K562 (cell line): Measurements from ENCODE around the gene BCAP31. TPM values are rescaled to one million over a fixed set of nuclear protein-coding genes. Genes with fewer than 3 reads are reported as not detected.
A peak's percentile ranks its signal among the peaks of the same experiment; 100 is the strongest.

Experiments used
- ATAC-seq: fragments of 200-7000 bp; cut with Tn5 transposase; 3 replicates; pipeline ENCODE4 v1.9.1; 2020; ENCODE audit warnings: moderate library complexity
- BruUV-seq: library from RNA; stranded (reverse); fragments of 400-500 nt; replicated peaks from 2 replicates; lab custom pipeline; 2021; lab: Mats Ljungman, UMichigan
- CTCF ChIA-PET: fragments of 300-600 bp; formaldehyde crosslinking; extraction: SDS; loops from one replicate; lab custom pipeline; 2021; ENCODE audit warnings: low intra/inter-chr PET ratio; lab: Yijun Ruan, JAX
- POLR2A ChIA-PET: fragments of 300-600, 350-650 bp; sonication (Branson Sonifier 250); formaldehyde crosslinking; extraction: SDS; loops from one replicate; lab custom pipeline; 2021; ENCODE audit warnings: antibody characterized with exemption, inconsistent platforms; lab: Yijun Ruan, JAX
- DNase-seq, 4 experiments: peaks; one replicate each; pipeline versions ENCODE4 v3.0.0 to v3.0.0-alpha.2; 2011 to 2018; ENCODE audit warnings: low spot score in 3 of 4, mixed read lengths in 3 of 4; ENCODE audit errors: extremely low read depth in 1 of 4
- FAIRE-seq: peaks from 2 replicates; lab custom pipeline; 2011; peaks lifted over from hg19 to GRCh38; lab: Jason Lieb, UNC
- H2AFZ ChIP-seq: 2 replicates; pipeline ENCODE4 v1.6.0; 2011; ENCODE audit warnings: low read depth, low read length, control low read depth, inconsistent platforms
- H3K27ac ChIP-seq: fragments of 200-600 bp; 3 replicates; pipeline ENCODE4 v1.8.0; 2011; ENCODE audit warnings: low read depth, mild to moderate bottlenecking, control low read depth, inconsistent platforms, low read length, moderate library complexity, mixed read lengths; ENCODE audit errors: extremely low read depth
- H3K27me3 ChIP-seq, 2 experiments: fragments of 300-600 bp in 1 of 2; 2 replicates in 1 of 2; 3 replicates in 1 of 2; pipeline versions ENCODE4 v1.6.0 to v1.8.0; 2011; ENCODE audit warnings: inconsistent platforms in 2 of 2, low read length in 2 of 2, mild to moderate bottlenecking in 1 of 2, mixed read lengths in 1 of 2, moderate library complexity in 1 of 2; ENCODE audit not compliant: control insufficient read depth in 2 of 2, insufficient read depth in 2 of 2
- H3K36me3 ChIP-seq: fragments of 300-600 bp; 3 replicates; pipeline ENCODE4 v1.8.0; 2011; ENCODE audit warnings: mild to moderate bottlenecking, low read length, inconsistent platforms; ENCODE audit not compliant: control insufficient read depth, insufficient read depth
- H3K4me1 ChIP-seq, 2 experiments: fragments of 200-600 bp in 1 of 2; replicated peaks in 1 of 2; 2 replicates in 1 of 2; 3 replicates in 1 of 2; pipeline versions ENCODE4 v1.5.1 to v1.8.0; 2011; ENCODE audit warnings: inconsistent platforms in 2 of 2, low read length in 2 of 2, mild to moderate bottlenecking in 1 of 2, mixed read lengths in 1 of 2, moderate library complexity in 1 of 2; ENCODE audit not compliant: control insufficient read depth in 2 of 2, insufficient read depth in 2 of 2
- H3K4me2 ChIP-seq: 2 replicates; pipeline ENCODE4 v1.6.1; 2011; ENCODE audit warnings: low read length, control low read depth, inconsistent platforms, mixed read lengths; ENCODE audit not compliant: insufficient read depth
- H3K4me3 ChIP-seq: fragments of 200-600 bp; sonication (generic), shearing (Covaris generic); 2 replicates; pipeline ENCODE4 v1.5.1; 2016; ENCODE audit warnings: control low read depth, inconsistent platforms
- H3K79me2 ChIP-seq: fragments of 200-600 bp; 3 replicates; pipeline ENCODE4 v1.8.0; 2011; ENCODE audit warnings: low read length, inconsistent platforms; ENCODE audit not compliant: control insufficient read depth, insufficient read depth
- H3K9ac ChIP-seq, 2 experiments: 2 replicates each; pipeline versions ENCODE4 v1.6.0 to v1.6.1; 2011; ENCODE audit warnings: low read depth in 2 of 2, low read length in 2 of 2, control low read depth in 1 of 2, inconsistent platforms in 1 of 2, mild to moderate bottlenecking in 1 of 2, mixed read lengths in 1 of 2; ENCODE audit not compliant: insufficient read depth in 1 of 2
- H3K9me1 ChIP-seq: one replicate; pipeline ENCODE4 v1.6.0; 2011; ENCODE audit warnings: inconsistent platforms, mild to moderate bottlenecking, low read length, moderate library complexity; ENCODE audit not compliant: control insufficient read depth, insufficient read depth
- H3K9me3 ChIP-seq: replicated peaks from 2 replicates; pipeline ENCODE4 v1.5.1; 2011; ENCODE audit warnings: low read depth, low read length, inconsistent platforms; ENCODE audit not compliant: control insufficient read depth, insufficient read depth
- H4K20me1 ChIP-seq: replicated peaks from 2 replicates; pipeline ENCODE4 v1.6.1; 2011; ENCODE audit warnings: low read length, inconsistent platforms, mixed read lengths; ENCODE audit not compliant: control insufficient read depth, insufficient read depth
- GTF2A2 ChIP-seq: IDR thresholded peaks from 2 replicates; pipeline ENCODE4 v1.6.1; 2016; ENCODE audit warnings: mild to moderate bottlenecking, missing genetic modification characterization, missing compliant biosample characterization
- PHB2 ChIP-seq: fragments of 450-650 bp; IDR thresholded peaks from 2 replicates; pipeline ENCODE4 v1.6.1; 2017; ENCODE audit warnings: low read depth
- POLR2G ChIP-seq: fragments of 200-400 bp; formaldehyde crosslinking; IDR thresholded peaks from 2 replicates; pipeline ENCODE4 v1.6.1; 2017; ENCODE audit warnings: low read depth, mild to moderate bottlenecking, antibody characterized with exemption, low read length, moderate library complexity
- SMAD1 ChIP-seq: fragments of 150-350 bp; IDR thresholded peaks from 2 replicates; pipeline ENCODE4 v1.6.1; 2014; ENCODE audit warnings: low read length, low read depth; ENCODE audit not compliant: partially characterized antibody
- WGBS: fragments of 100-300 bp; shearing (Covaris generic); methylation state at CpG from one replicate; pipeline ENCODE4 v1.1.6; 2016; ENCODE audit warnings: low coverage, mixed read lengths; ENCODE audit not compliant: insufficient coverage; ENCODE audit errors: missing lambda C conversion rate; 5-methylcytosine and 5-hydroxymethylcytosine counted together
- in situ Hi-C: fragments of 300-500 bp; cut with MboI; formaldehyde crosslinking; loops from 4 replicates; pipeline ENCODE4 v1.15.0; 2018; ENCODE audit warnings: inconsistent platforms, mixed read lengths
- intact Hi-C: fragments of 100-400 bp; cut with micrococcal nuclease; formaldehyde crosslinking; loops from 2 replicates; pipeline ENCODE4 v1.14.2; 2022
- polyA plus RNA-seq, 8 experiments: library from polyadenylated mRNA; depleted of rRNA in 4 of 8; stranded (reverse) in 5 of 8; unstranded in 3 of 8; fragments of >200 nt; fragmentation: Nextera tagmentation in 2 of 8; fragmentation: Illumina TruSeq in 1 of 8; extraction: Ambion mirVana in 2 of 8; extraction: Trizol in 1 of 8; gene quantifications; 2 replicates each; pipeline versions ENCODE4 v1.2.1 to v1.2.3, GENCODE V29; 2011 to 2014; ENCODE audit warnings: inconsistent platforms in 1 of 8, missing spikeins in 1 of 8
- total RNA-seq, 7 experiments: library from RNA; depleted of rRNA in 6 of 7; stranded (reverse); fragments of >200 nt in 6 of 7; fragmentation: Illumina TruSeq in 2 of 7; extraction: Trizol in 2 of 7; gene quantifications; 2 replicates each; pipeline versions ENCODE4 v1.2.1 to v1.2.3, GENCODE V29; 2011 to 2021; ENCODE audit warnings: low replicate concordance in 1 of 7

Gene BCAP31
- total and polyA plus RNA-seq, 9 of the 15 experiments (the other 6 are each of a cell fraction or from before 2014, with no cell fraction given), result 156 to 683 (median 188) TPM

- TF ChIP-seq SMAD1 (no peak), PHB2 (no peak)
Measured at GRCh38 chrX:153772316-153773217, 48.4 kb upstream of the BCAP31 start (continued).

GRCh38 chrX:153771415-153772315, 47.5 kb upstream of the BCAP31 start:
- Histone ChIP-seq H3K9me3 (no peaks in the 10 kb centered on the region), H4K20me1 (no peaks in the 10 kb centered on the region), H3K4me3 (no peak overlapping the region), H3K27ac (no peak overlapping the region), H3K9me1 (no peaks in the 10 kb centered on the region), H3K4me2 (no peak overlapping the region), H3K27me3 (no peaks in the 10 kb centered on the region), H3K36me3 (no peaks in the 10 kb centered on the region)
- intact Hi-C loops, result no loop called here
- WGBS, result 61% methylated on average over 12 of the region's 37 CpGs
- BruUV-seq, result no TSS peak
- DNase-seq (no peak), ATAC-seq (no peak)
- POLR2A ChIA-PET, result interaction anchor here (0.6 to 0.8 kb wide), 3 partner anchors 9 to 161 kb away, joined by 3 to 4 read pairs (median 3); no protein-coding TSS in a partner anchor
- TF ChIP-seq POLR2G (peak; percentile 48), GTF2A2 (tag) (no peak)
- TF ChIP-seq, all 486 proteins: peak for 1
- in situ Hi-C loops, result no loop called here
- no peaks in the 10 kb centered on the region for H3K79me2 ChIP-seq
- no peak for FAIRE-seq
- H3K4me1 ChIP-seq, result peaks cover under 1 to 89% of the 10 kb centered on the region in 2 experiments; a peak in 4 of 5 replicates
- peak overlapping the region in 1 of 2 experiments; percentile 76; a peak in 2 of 4 replicates for H3K9ac ChIP-seq
- no peak overlapping the region for H2AFZ ChIP-seq
- CTCF ChIA-PET, result no interaction called here
